Transverse colon (tissue), 3 donors: ENCODE data around the gene RSPH3.

Experiments
- CTCF ChIP-seq, 5 experiments: fragments of 200-600 bp in 3 of 5; fragments of 450-650 bp in 2 of 5; sonication (generic) in 3 of 5; IDR thresholded peaks; 1 replicate in 2 of 5; 2 replicates in 3 of 5; pipeline ENCODE4 v1.5.1; 2016 to 2017; ENCODE audit warnings: antibody characterized with exemption in 5 of 5, inconsistent platforms in 3 of 5, mild to moderate bottlenecking in 2 of 5, moderate library complexity in 1 of 5
- EP300 ChIP-seq: sonication (generic); formaldehyde crosslinking; IDR thresholded peaks from one replicate; pipeline ENCODE4 v1.6.1; 2017; ENCODE audit warnings: antibody characterized with exemption, low read depth
- POLR2A ChIP-seq: fragments of 450-650 bp; IDR thresholded peaks from one replicate; pipeline ENCODE4 v1.6.1; 2016; ENCODE audit warnings: antibody characterized with exemption, mild to moderate bottlenecking, moderate library complexity

- TF ChIP-seq CTCF (IDR thresholded peaks at IDR 0.05) (no peak), EP300 (no peak), POLR2A (no peak)
Observed at GRCh38 chr6:158963020-158963808, 36.8 kb downstream of the RSPH3 start.
